Activated CD4-positive, alpha-beta T cell treated with anti-CD3 and anti-CD28 coated beads, Interleukin-2, amount 50 U/mL, for 24 hours (primary cell): Measurements from ENCODE around the gene TTC12.

Experiments
- DNase-seq, 2 donors: peaks; one replicate each; pipeline ENCODE4 v3.0.0-alpha.2; 2020; ENCODE audit warnings: low read depth in 1 of 2, low spot score in 1 of 2

Gene TTC12

GRCh38 chr11:113373306-113373705, 58.9 kb downstream of the TTC12 start:
- DNase-seq = no peak

GRCh38 chr11:113373981-113374560, 59.7 kb downstream of the TTC12 start:
- no peak for DNase-seq

GRCh38 chr11:113375402-113375801, 61.0 kb downstream of the TTC12 start:
- no peak for DNase-seq

- no peak for DNase-seq
Observed at GRCh38 chr11:113376156-113376555, 61.8 kb downstream of the TTC12 start.

- DNase-seq = no peak
Observed at GRCh38 chr11:113377681-113378412, 63.5 kb downstream of the TTC12 start.

GRCh38 chr11:113378692-113379091, 64.3 kb downstream of the TTC12 start:
- no peak for DNase-seq

- no peak for DNase-seq
Observed at GRCh38 chr11:113382121-113382520, 67.7 kb downstream of the TTC12 start.

- no peak for DNase-seq
Observed at GRCh38 chr11:113384551-113384950, 70.2 kb downstream of the TTC12 start.

GRCh38 chr11:113385749-113386148, 71.4 kb downstream of the TTC12 start:
- no peak for DNase-seq

GRCh38 chr11:113386866-113387265, 72.5 kb downstream of the TTC12 start:
- DNase-seq = no peak

GRCh38 chr11:113387605-113388211, 73.3 kb downstream of the TTC12 start, which contains the start of gene ANKK1:
TSS of gene ANKK1 (plus strand) at chr11:113387779. CDS start at chr11:113387885, 106 bp downstream.
- no peak for DNase-seq

GRCh38 chr11:113389272-113389671, 74.9 kb downstream of the TTC12 start:
- DNase-seq = no peak

- DNase-seq = no peak
Observed at GRCh38 chr11:113392236-113392921, 78.0 kb downstream of the TTC12 start.

GRCh38 chr11:113393501-113393985, 79.2 kb downstream of the TTC12 start:
- no peak for DNase-seq

GRCh38 chr11:113394919-113395318, 80.5 kb downstream of the TTC12 start:
- DNase-seq = no peak

GRCh38 chr11:113395782-113396336, 81.5 kb downstream of the TTC12 start:
- no peak for DNase-seq

- DNase-seq = no peak
Observed at GRCh38 chr11:113396690-113397089, 82.3 kb downstream of the TTC12 start.

GRCh38 chr11:113397212-113397611, 82.8 kb downstream of the TTC12 start:
- DNase-seq = no peak

GRCh38 chr11:113397821-113398220, 83.4 kb downstream of the TTC12 start:
- no peak for DNase-seq

GRCh38 chr11:113398669-113399430, 84.5 kb downstream of the TTC12 start:
- no peak for DNase-seq
